A673 (cell line): ENCODE data around the gene EXOC6.

Experiments used
- CTCF ChIP-seq: fragments of 300-800, 200-600 bp; sonication (generic); conservative IDR thresholded peaks from 2 replicates; pipeline ENCODE4 v1.5.1; 2017; ENCODE audit warnings: low read depth, mild to moderate bottlenecking, antibody characterized with exemption, low read length, moderate library complexity, mixed read lengths
- EZH2 ChIP-seq: fragments of 200-600 bp; sonication (generic); IDR thresholded peaks from 2 replicates; pipeline ENCODE4 v1.6.1; 2017; ENCODE audit warnings: borderline replicate concordance, low read depth, mild to moderate bottlenecking, mixed read lengths, antibody characterized with exemption, low read length; ENCODE audit not compliant: poor library complexity, severe bottlenecking

- TF ChIP-seq CTCF (no peak), EZH2 (no peak)
Observed at GRCh38 chr10:92857904-92858514, 9.7 kb downstream of the EXOC6 start.
